GM18909 (cell line): ENCODE results near the gene HDGFL3.
"Not testable (repeated sequence)": the region's sequence is repeated elsewhere in the genome, so short reads cannot be mapped to it uniquely, and the experiment has no call there.

ENCODE experiments used
- ATAC-seq: cut with Tn5 transposase; IDR thresholded peaks from one replicate; pipeline ENCODE4 v1.9.1; 2021; ENCODE audit warnings: mild to moderate bottlenecking; ENCODE audit not compliant: unreplicated experiment, poor library complexity

The HDGFL3 gene

DNA sequence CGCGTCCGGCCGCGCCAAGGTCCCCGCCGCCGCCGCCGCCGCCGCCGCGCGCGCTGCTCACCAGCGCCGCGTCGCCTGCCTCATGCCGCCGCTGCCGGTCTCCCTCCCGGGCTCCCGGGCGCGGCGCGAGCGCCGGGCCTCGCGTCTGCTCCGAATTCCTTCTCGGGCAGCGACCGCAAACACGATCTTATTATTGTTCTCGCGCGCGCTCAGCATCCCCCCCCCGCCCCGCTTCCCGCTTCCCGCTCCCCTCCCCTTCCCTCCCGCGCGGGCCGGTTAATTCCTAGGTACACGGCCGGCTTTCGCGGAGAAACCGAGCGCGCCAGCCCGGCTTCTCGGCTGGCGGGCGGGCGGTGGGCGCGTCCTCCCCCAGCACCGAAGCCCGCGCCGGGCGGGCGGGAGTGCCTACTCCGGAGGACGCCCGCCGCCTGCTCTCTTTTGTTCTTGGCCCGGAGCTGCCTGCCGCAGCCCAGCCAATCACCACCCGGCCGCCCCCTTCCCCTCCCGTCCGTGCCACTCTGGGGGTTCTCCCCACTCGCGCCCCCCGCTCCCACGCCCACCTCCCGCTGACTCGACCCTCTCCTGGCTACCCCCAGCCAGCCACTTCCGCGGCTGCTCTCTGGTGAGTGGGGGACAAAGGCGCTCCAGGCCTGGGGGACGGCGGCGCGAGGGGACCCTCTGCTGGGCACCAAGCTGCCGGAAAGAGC lies at the start of gene HDGFL3:
Gene HDGFL3, minus strand, starts transcription at position 164 of the 707 bp plus-strand sequence. CDS start 409 bp downstream, outside the sequence.
- peak; percentile 42 for ATAC-seq

DNA sequence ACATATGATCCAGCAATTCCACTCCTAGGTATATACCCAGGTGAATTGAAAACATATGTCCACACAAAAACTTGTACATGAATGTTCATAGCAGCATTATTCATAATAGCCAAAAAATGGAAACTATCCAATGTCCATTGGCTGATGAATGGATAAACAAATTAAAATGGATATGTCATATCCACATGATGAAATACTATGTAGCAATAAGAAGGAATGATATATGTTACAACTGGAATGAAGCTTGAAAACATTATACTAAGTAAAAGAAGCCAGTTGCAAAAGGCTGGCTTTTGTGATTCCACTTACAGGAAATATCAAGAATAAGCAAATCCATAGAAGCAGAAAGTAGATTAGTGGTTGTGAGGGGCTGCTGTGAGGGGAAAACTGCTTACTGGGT lies 43.2 kb upstream of the HDGFL3 start:
- ATAC-seq: no peak

DNA sequence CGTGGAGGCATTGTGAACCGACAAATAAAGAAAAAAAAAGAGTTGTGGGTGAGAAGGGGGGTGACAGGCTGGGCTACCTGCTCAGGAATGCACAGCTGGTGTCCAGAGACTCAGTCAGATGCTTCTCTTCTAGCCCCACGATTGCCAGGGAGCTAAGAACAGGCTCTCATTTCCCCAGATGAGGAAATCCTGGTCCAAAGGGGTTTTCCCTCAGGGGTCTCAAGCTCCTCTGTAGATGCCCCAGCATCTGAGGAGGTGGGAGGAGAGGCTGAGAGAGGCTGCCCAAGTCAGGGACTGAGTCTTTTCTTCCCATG lies 41.4 kb upstream of the HDGFL3 start:
- ATAC-seq: no peak

DNA sequence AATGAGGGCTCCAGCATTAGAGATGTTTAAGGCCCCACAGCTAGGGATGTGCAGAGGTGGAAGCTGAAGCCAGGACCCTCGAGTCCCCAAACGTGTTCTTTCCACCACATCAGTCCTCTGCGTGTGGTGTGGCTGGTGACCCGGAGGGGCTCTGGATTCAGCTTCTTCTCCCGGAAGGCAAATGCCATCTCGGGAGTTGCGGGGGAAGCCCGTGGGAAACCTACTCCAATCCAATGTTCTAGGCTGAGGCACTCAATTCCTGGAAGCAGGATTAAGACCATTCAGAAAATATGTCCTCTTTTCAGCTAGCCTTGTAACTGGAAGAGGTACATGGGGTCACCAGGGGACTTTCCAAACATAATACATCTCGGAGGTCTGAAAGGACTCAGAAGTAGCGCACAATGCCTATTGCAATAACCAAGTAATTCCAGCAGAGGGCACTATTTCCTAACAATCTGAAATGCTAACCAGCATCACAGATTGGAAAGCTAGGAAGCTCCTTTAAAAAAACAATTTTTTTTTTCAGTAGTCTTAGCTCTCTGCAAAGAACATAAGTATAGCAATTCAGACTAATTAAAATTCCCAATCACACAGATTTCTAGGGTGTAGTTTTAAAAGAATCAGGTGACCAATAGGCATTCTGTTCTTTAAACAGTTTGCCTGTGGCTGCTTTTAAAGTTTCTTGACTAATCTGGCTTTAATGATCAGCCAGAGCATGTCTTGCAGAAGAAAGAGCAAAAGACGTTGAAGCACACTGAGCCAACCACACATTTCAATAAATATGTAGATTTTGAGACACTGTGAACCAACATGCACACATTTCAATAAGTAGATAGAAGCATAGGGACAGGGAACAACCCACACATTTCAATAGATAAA lies 40.8 kb upstream of the HDGFL3 start:
- no peak for ATAC-seq

DNA sequence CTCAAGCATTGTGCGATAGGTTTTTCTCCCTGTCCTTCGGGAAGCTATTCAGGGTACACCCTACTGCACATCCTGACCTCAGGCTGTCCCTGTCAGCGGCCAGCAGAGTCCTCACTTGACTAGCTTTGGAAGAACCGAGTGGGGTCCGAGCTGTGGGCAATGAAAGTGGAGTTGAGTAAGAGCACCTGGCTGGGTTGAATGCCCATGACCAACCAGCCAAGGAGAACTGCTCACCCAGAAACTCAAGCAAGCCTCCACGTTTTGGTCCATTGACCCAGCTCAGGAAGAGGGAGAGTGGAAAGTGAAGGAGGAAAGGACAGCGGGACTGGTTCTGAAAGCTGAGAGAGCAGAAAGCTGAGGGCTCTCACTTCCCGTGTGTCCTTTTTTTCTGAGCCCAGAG lies 36.0 kb upstream of the HDGFL3 start:
- no peak for ATAC-seq

DNA sequence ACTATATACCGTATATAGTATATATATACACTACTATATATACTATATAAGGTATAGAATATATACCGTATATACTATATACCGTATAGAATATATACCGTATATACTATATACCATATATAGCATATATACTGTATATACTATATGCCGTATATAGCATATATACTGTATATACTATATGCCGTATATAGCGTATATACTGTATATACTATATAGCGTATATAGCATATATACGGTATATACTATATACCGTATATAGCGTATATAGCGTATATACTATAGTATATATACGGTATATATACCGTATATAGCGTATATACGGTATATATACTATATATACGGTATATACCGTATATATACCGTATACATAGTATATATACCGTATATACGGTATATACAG lies 22.6 kb upstream of the HDGFL3 start:
- ATAC-seq: no peak

DNA sequence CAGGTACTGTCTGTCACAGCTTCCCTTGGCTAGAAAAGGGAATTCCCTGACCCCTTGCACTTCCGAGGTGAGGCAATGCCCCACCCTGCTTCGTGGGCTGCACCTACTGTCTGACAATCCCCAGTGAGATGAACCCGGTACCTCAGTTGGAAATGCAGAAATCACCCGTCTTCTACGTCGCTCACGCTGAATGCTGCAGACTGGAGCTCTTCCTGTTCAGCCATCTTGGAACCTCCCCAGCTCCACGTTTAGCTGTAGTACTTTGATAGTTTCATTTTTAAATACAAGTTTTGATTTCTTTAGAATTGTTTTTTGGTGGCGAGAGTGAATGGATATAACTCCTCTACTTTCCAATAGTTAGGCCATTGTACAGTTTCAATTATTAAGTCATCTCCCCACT lies 17.8 kb upstream of the HDGFL3 start:
- no peak for ATAC-seq

DNA sequence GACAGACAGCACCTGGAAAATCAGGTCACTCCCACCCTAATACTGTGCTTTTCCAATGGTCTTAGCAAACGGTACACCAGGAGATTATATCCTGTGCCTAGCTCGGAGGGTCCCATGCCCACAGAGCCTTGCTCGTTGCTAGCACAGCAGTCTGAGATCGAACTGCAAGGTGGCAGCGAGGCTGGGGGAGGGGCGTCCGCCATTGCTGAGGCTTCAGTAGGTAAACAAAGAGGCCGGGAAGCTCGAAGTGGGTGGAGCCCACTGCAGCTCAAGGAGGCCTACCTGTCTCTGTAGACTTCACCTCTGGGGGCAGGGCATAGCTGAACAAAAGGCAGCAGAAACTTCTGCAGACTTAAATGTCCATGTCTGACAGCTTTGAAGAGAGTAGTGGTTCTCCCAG lies 14.2 kb upstream of the HDGFL3 start:
- not testable (repeated sequence) for ATAC-seq

DNA sequence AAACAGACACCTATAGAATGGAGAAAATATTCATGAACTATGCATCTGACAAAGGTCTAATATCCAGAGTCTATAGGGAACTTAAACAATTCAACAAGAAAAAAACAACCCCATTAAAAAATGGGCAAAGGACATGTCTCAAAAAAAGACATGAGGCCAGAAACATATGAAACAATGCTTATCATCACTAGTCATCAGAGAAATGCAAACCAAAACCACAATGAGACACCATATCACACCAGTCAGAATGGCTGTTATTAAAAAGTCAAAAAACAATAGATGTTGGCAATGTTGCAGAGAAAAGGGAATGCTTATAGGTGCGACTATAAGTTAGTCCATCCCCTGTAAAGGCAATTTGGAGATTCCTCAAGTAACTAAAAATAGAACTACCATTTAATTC lies 11.4 kb upstream of the HDGFL3 start:
- no peak for ATAC-seq

DNA sequence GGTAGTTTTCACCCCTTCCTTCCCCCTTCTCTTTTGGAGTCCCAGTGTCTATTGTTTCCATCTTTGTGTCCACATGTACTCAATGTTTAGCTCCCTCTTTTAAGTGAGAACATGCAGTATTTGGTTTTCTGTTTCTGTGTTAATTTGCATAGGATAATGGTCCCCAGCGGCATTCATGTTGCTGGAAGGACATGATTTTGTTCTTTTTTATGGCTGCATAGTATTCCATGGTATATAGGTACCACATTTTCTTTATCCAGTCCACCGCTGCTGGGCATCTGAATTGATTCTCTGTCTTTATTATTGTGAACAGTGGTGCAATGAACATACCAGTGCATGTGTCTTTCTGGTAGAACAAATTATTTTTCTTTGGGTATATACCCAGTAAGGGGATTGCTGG lies 7.7 kb upstream of the HDGFL3 start:
- ATAC-seq: no peak

DNA sequence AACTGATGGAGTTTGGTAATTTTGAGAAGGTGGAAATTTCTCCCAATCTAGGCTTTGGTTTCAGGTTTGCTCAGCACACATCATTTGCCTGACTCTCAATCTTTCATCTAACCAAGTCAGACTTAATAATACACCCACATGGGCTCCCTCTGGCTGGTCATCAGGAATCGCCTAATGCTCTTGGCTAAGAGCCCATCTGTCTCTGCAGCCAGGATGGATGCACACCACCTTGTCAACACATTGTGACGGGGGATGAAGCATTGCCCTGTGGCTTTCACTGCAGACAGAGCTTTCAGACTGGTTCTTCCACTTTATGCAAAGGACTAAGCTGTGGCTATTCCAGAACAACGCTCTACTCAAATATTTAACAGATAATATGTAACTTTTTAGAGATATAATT lies 3.0 kb upstream of the HDGFL3 start:
- ATAC-seq: no peak

DNA sequence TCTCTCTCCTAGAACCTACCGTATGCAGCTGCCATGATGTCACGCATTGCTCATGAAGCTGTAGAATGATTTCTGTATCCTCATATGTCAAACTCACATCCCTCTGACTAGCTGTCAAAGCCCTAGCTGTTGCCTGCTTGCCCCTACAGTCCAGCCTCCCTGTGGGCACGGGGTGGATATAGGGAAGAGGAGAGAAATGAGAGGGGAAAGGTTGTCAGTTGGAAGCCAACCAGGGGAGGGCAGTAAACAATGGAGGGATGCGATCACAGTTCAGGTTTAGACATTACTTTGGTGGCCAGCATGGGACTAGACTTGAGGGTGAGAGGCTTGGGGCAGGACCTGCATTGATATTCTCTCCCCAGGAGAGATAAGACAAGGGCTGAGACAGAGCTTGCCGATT lies 1.7 kb upstream of the HDGFL3 start:
- no peak for ATAC-seq

DNA sequence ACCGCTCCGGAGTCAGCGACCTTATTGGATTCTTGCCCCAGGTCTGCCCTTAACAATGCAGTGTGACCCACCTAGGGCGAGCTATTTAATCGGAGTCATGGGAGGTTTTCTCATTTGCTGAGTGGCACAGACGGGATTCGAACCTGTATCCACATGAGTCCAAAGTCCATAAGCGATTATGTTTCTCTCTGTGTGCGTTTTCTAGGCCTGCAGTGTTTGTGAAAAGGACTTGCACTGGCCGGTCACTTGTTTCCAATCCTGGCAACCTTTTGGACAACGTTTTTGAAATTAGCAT lies 691 bp upstream of the HDGFL3 start:
- ATAC-seq: no peak

DNA sequence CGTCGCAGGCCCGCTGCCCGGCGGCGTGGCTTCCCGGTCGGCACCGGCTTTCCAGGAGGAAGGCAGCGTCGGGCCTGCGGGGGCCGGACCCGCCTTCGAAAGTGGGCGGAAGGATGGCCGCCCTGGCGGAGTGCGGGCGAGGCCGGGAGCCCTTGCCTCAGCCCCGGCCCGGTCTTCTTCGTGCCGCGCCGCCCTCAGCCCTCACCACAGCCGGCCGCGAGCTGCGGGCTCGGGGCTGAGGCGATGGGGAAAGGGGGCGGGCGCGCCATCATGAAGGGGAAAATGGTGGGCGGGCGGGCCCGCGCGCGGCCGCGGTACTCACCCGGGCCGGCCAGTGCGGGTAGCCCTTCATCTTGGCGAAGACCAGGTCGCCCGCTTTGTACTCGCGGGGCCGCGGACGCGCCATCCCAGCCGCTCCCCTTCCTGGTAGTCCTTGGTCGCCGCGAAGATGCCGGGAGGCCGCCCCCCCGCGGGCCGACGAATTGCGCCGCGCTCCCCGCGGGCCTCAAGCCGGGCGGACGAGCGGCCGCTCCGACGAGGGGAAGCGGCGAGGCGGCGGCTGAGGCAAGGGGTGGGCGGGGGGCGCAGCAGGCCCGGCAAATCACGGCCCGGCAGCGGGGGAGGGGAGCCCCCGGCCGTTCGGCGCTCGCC lies 489 bp downstream of the HDGFL3 start:
- peak; percentile 27 for ATAC-seq

DNA sequence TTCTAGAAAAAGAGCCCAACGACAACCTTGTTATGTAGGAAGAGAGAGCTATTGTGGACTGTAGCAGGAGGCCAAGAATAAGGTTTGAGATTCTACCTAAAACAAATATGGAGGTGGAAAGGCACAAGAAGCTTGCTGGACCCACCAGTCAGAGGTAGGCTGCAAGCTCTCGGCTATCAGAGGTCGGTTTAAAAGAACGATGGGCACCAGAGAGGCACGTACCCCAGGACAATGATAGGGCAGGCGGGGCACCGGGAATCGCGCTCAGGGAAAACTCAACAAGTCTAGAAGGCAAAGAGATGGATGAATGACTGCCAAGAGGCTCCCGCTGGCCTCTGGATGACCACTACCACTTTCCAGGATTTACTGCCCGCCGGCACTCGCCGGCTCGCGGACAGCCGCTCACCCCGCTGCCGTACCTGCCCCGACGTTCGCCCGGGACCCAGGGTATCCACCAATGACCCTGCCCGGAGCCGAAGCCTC lies 1.1 kb downstream of the HDGFL3 start:
- ATAC-seq: no peak

DNA sequence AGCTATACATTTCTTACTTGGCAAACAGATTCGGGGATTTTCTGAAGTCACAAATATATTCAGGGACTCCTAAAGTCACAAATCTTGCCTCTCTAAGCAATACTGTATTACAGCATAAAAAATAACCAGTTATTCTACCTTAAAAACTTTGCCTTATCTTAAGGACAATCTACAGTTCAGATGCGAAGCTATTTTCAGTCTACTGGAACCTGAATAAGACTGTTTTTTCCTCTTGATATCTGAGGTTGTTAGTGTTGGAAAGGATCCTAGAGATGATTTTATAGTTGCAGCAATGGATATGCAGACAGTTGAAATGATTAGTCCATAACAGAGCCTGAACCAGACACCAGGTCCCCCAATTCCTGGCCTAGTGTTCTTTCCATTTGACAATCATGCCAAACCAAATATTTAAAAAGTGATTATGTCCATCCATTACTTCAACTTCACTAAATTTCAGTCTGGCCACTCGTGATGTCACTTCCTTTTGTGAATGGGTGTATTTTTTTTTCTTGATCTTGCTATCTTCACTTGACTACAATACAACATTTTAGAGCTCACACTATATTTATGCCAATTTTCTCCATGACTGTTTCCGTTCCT lies 1.8 kb downstream of the HDGFL3 start:
- no peak for ATAC-seq

DNA sequence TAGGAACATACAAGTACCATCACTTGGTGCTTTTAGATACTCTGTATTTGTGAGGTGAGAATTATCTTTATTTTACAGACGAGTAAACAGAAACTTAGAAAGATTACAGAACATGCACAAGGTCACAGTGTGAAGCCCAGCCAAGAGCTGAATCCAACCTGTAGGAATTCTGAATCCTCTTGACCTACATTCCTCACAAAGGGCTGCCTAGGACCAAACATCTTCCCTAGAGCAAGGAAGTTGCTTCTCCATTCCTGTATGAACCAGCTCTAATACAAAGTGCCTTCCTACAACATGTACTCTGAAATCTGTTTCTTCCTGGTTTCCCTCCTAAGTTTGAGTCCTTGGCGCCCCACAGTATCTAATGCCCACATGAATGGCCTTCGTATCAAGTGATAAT lies 2.9 kb downstream of the HDGFL3 start:
- no peak for ATAC-seq

DNA sequence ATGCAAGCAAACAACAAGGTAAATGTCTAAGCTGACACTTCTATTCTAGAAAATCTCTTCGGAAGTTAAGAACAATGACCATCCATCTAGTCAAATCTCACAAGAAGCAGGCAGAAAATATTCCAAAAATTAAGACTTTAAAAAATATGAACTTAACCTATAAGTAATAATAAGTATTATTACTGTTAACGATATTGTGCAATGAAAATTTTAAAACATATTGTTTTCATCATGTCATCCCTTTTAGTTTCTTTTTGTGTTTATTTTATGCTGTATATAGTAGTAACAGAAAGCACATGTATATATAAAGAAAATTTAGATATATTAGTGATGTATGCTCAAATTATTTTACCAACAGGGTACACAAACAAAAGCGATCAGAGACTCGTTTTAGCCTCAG lies 4.1 kb downstream of the HDGFL3 start:
- ATAC-seq: no peak

DNA sequence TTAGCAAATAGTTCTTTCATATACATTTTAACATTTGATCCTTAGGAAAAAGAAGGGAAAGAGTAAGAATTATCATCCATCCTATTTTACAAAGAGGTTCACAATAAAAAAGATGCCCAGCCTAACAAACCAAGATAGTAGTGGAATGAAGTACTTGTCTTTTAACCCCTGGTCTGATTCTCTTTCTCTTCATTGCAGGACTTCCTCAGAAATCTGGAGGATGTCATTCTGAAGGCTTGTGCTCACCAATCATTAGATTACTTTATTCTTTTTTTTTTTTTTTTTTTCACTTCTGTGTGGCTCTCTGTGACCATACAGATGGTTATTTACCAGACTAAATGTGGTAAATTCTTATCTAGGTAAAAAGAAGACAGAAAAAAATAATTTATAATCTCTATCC lies 7.0 kb downstream of the HDGFL3 start:
- ATAC-seq: no peak

DNA sequence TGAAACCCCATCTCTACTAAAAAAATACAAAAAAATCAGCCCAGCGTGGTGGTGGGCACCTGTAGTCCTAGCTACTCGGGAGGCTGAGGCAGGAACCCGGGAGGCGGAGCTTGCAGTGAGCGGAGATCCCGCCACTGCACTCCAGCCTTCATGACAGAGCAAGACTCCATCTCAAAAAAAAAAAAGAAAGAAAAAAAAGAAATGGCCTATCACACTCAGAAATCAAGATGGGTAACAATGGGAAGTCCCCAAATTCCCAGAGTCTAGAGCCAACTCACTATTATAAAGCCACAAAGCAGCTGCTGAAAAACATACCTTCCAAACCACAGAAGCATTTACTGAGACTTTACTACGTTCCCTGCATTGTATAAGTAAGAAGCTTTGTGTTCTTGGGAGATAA lies 7.5 kb downstream of the HDGFL3 start:
- no peak for ATAC-seq

DNA sequence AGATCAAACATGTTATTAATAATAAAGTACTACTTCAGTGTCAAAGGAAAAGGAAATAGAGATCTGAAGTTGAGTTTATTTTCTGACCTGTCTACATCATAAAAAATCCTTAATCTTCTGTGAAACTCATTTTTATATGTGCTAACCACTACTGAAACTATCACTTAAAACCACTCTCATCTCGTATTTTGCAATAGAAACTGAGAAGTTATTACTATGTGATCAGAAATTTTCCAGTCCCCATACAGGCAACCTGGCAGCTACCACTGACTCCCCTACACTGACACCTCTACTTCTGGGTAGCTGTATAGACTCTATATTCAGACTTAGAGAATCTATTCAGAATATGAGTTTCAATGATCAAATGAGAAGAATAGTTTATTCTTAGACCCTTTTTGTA lies 8.3 kb downstream of the HDGFL3 start:
- peak; percentile 87 for ATAC-seq
